Endodermal cell (in vitro differentiated cells): ENCODE results near the gene SYT3. TPM values are rescaled to one million over a fixed set of nuclear protein-coding genes. Genes with fewer than 3 reads are reported as not detected.

Experiments
- DNase-seq: peaks from one replicate; pipeline ENCODE4 v3.0.0-alpha.2; 2017
- H3K27ac ChIP-seq: 2 replicates; pipeline ENCODE4 v1.5.1; 2013; ENCODE audit warnings: mild to moderate bottlenecking, low read depth, low read length, moderate library complexity
- H3K27me3 ChIP-seq: 2 replicates; pipeline ENCODE4 v1.6.1; 2013; ENCODE audit warnings: mild to moderate bottlenecking, low read length, moderate library complexity; ENCODE audit not compliant: insufficient read depth, control insufficient read depth, poor library complexity, severe bottlenecking
- H3K36me3 ChIP-seq: 2 replicates; pipeline ENCODE4 v1.7.0; 2013; ENCODE audit warnings: mild to moderate bottlenecking, low read length, moderate library complexity; ENCODE audit not compliant: control insufficient read depth, insufficient read depth
- H3K4me1 ChIP-seq: one replicate; pipeline ENCODE4 v1.7.0; 2013; ENCODE audit warnings: low read length; ENCODE audit not compliant: control insufficient read depth, insufficient read depth
- H3K4me3 ChIP-seq: 2 replicates; pipeline ENCODE4 v1.5.1; 2013; ENCODE audit warnings: mild to moderate bottlenecking, low read length, moderate library complexity
- H3K9ac ChIP-seq: 2 replicates; pipeline ENCODE4 v1.6.1; 2013; ENCODE audit warnings: mild to moderate bottlenecking, low read length, moderate library complexity; ENCODE audit not compliant: poor library complexity, severe bottlenecking; ENCODE audit errors: extremely low read depth
- H3K9me3 ChIP-seq: 2 replicates; pipeline ENCODE4 v1.6.1; 2013; ENCODE audit warnings: mild to moderate bottlenecking, low read length, moderate library complexity; ENCODE audit not compliant: control insufficient read depth
- H3K27ac Mint-ChIP-seq: 2 replicates; pipeline ENCODE4 v1.8.0; 2020; ENCODE audit warnings: mixed read lengths
- H3K27me3 Mint-ChIP-seq: 2 replicates; pipeline ENCODE4 v1.8.0; 2021; ENCODE audit warnings: mild to moderate bottlenecking, mixed read lengths; ENCODE audit not compliant: insufficient read depth
- H3K36me3 Mint-ChIP-seq: 2 replicates; pipeline ENCODE4 v1.8.0; 2020; ENCODE audit warnings: low read depth, mixed read lengths
- H3K4me1 Mint-ChIP-seq: 2 replicates; pipeline ENCODE4 v1.8.0; 2020; ENCODE audit warnings: mixed read lengths
- H3K4me3 Mint-ChIP-seq: 2 replicates; pipeline ENCODE4 v1.8.0; 2020; ENCODE audit warnings: mild to moderate bottlenecking, moderate library complexity, mixed read lengths
- H3K9me3 Mint-ChIP-seq: 2 replicates; pipeline ENCODE4 v1.8.0; 2020; ENCODE audit warnings: mild to moderate bottlenecking, mixed read lengths
- CTCF ChIP-seq: fragments of 200-600 bp; sonication (generic); conservative IDR thresholded peaks from 2 replicates; pipeline ENCODE4 v1.5.0; 2021; ENCODE audit warnings: antibody characterized with exemption, mild to moderate bottlenecking
- WGBS, 2 experiments: methylation state at CpG; one replicate each; pipeline versions ENCODE4 v1.1.5 to v1.1.7; 2013; ENCODE audit warnings: missing lambda C conversion rate in 2 of 2, mixed read lengths in 1 of 2; ENCODE audit not compliant: insufficient coverage in 1 of 2, insufficient read length in 1 of 2; 5-methylcytosine and 5-hydroxymethylcytosine counted together
- total RNA-seq, 2 donors: library from RNA; stranded (reverse); fragmentation: NEBNext Ultra II Directional in 1 of 2; extraction: Animal tissue kit (Norgen Biotek cat#: 25700) in 1 of 2; gene quantifications; 2 replicates in 1 of 2; 3 replicates in 1 of 2; pipeline ENCODE4 v1.2.1, GENCODE V29; 2021

The SYT3 gene
- total RNA-seq, 2 donors from 2014 or later: 1.7 to 1.9 TPM

- H3K36me3 Mint-ChIP-seq: no peaks in the 10 kb centered on the region
- 80% methylated on average over 5 of the region's 5 CpGs for WGBS, 2 experiments
- no peaks in the 10 kb centered on the region for H3K9me3 Mint-ChIP-seq
Measured at GRCh38 chr19:50648659-50649058, 9.0 kb upstream of the SYT3 start.

GRCh38 chr19:50647879-50648615 lies 8.4 kb upstream of the SYT3 start:
- Mint-ChIP-seq H3K9me3 (no peaks in the 10 kb centered on the region), H3K27me3 (peaks cover 16% of the 10 kb centered on the region), H3K36me3 (no peaks in the 10 kb centered on the region), H3K4me1 (no peaks in the 10 kb centered on the region), H3K4me3 (no peak overlapping the region), H3K27ac (no peak overlapping the region)
- no peaks in the 10 kb centered on the region for H3K4me1 ChIP-seq
- peaks cover 21% of the 10 kb centered on the region for H3K27me3 ChIP-seq
- TF ChIP-seq CTCF: no peak
- H3K9me3 ChIP-seq: peaks cover 21% of the 10 kb centered on the region
- no peaks in the 10 kb centered on the region for H3K36me3 ChIP-seq
- DNase-seq: no peak
- H3K27ac ChIP-seq: no peak overlapping the region
- H3K9ac ChIP-seq: no peak overlapping the region
- 67 to 71% methylated on average over 7 to 9 of the region's 10 CpGs for WGBS, 2 experiments
- H3K4me3 ChIP-seq: no peak overlapping the region

More at GRCh38 chr19:50648659-50649058, 9.0 kb upstream of the SYT3 start:
- Histone ChIP-seq H3K27me3 (peaks cover 15% of the 10 kb centered on the region), H3K4me3 (no peak overlapping the region), H3K4me1 (no peaks in the 10 kb centered on the region), H3K9ac (no peak overlapping the region), H3K27ac (no peak overlapping the region), H3K9me3 (peaks cover 15% of the 10 kb centered on the region), H3K36me3 (no peaks in the 10 kb centered on the region)
- TF ChIP-seq CTCF: no peak
- peaks cover 19% of the 10 kb centered on the region for H3K27me3 Mint-ChIP-seq
- no peak overlapping the region for H3K4me3 Mint-ChIP-seq
- H3K4me1 Mint-ChIP-seq: peaks cover 3% of the 10 kb centered on the region
- peak; percentile 54 for DNase-seq
- no peak overlapping the region for H3K27ac Mint-ChIP-seq

- H3K4me3 ChIP-seq: no peak overlapping the region
- TF ChIP-seq CTCF: no peak
- H3K27ac ChIP-seq: no peak overlapping the region
- peaks cover 21% of the 10 kb centered on the region for H3K27me3 ChIP-seq
- no peak overlapping the region for H3K9ac ChIP-seq
- H3K4me1 Mint-ChIP-seq: no peaks in the 10 kb centered on the region
- H3K9me3 Mint-ChIP-seq: no peaks in the 10 kb centered on the region
- H3K36me3 Mint-ChIP-seq: no peaks in the 10 kb centered on the region
- no peaks in the 10 kb centered on the region for H3K4me1 ChIP-seq
- H3K27ac Mint-ChIP-seq: no peak overlapping the region
- peaks cover 22% of the 10 kb centered on the region for H3K9me3 ChIP-seq
- no peak overlapping the region for H3K4me3 Mint-ChIP-seq
- H3K27me3 Mint-ChIP-seq: peaks cover 11% of the 10 kb centered on the region
- H3K36me3 ChIP-seq: no peaks in the 10 kb centered on the region
- DNase-seq: no peak
- 51 to 56% methylated on average over 5 to 6 of the region's 6 CpGs for whole genome bisulfite sequencing, 2 experiments
Measured at GRCh38 chr19:50646074-50646807, 6.6 kb upstream of the SYT3 start.
